Activated CD4-positive, alpha-beta T cell treated with anti-CD3 and anti-CD28 coated beads, Interleukin-2, Interleukin-4, amounts not matched to agents 100 ng/mL and 50 ng/mL, durations not matched to agents 16 hours and 8 hours (primary cell): ENCODE measurements around the gene CRISP2.

Experiments used
- DNase-seq: peaks from one replicate; pipeline ENCODE4 v3.0.0-alpha.2; 2020; ENCODE audit warnings: low spot score

CRISP2 gene

GRCh38 chr6:49662231-49662891 is 51.0 kb downstream of the CRISP2 start:
- DNase-seq: no peak

DNA sequence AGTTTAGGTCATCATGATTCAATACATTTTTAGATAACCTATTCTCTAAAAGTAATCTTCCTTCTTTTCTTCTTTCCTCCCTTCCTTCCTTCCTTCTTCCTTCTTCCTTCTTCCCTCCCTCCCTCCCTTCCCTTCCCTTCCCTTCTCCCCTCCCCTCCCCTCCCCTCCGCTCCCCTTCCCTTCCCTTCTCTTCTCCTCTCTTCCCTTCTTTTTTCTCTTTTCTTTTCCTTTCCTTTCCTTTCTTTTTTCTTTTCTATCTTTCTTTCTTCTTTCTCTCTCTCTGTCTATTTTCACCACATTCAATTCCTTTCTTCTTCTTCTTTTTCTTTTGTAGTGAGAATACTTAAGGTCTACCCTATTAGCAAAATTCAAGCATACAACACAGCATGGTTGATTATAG is 59.4 kb downstream of the CRISP2 start:
- DNase-seq: no peak

DNA sequence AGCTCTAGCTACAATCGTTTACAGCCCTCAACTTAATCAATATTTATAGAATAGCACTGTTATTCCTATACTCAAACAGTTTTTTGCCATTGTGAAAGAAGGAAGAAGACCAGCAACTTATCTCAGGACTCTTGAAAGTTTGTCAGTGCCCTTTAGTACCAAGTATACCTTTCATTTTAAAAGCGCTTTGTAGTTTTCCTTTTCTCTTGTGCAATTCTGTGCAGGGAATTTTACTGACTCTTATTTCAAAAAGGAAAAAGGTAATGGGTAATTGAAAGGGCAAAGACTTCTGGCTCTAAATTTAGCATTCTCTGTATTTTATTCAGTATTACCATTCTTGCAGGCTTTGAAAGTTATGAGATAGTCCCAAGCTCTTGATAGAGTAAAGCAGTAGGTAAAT is 59.9 kb downstream of the CRISP2 start:
- no peak for DNase-seq

GRCh38 chr6:49651239-49651638 is 62.1 kb downstream of the CRISP2 start:
- no peak for DNase-seq

GRCh38 chr6:49649988-49650387 is 63.4 kb downstream of the CRISP2 start:
- no peak for DNase-seq

DNA sequence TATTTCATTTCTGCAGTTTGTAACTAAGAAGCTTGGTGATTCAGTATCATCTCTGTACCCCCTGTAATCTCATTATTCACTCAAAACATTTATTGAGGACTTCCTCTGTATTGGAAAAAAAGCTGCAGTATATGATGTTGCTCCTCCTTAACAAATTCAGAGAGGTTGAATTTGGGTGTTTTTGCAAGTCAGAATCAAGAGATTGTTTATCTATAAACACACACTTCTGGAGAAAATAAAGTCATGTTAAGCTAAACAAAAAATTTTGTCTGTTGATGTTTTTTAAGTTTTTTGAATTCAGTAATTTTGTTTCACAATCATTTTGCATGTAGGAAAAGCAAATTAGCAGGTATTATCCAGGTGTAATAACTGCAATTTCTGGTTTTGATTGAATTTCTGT is 65.3 kb downstream of the CRISP2 start:
- DNase-seq: no peak

GRCh38 chr6:49647476-49647875 is 65.9 kb downstream of the CRISP2 start:
- DNase-seq: no peak

DNA sequence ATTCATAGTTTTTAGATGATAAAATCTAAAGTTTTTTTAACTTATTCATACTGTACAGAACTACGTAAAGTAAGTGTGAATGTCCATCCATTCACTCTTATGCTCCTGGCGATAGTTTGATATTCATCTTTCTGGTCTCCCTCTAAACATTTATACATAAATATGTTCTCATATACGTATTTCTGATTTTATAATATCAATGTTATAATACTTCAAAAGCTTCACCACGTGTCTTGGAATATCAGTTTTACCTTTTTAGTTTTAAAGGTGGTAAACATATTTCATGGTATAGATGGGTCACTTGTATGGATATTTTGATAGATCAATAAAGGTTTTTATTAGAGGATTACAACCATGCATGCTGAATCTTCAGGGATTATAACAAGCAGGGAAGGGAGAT is 66.4 kb downstream of the CRISP2 start:
- no peak for DNase-seq

DNA sequence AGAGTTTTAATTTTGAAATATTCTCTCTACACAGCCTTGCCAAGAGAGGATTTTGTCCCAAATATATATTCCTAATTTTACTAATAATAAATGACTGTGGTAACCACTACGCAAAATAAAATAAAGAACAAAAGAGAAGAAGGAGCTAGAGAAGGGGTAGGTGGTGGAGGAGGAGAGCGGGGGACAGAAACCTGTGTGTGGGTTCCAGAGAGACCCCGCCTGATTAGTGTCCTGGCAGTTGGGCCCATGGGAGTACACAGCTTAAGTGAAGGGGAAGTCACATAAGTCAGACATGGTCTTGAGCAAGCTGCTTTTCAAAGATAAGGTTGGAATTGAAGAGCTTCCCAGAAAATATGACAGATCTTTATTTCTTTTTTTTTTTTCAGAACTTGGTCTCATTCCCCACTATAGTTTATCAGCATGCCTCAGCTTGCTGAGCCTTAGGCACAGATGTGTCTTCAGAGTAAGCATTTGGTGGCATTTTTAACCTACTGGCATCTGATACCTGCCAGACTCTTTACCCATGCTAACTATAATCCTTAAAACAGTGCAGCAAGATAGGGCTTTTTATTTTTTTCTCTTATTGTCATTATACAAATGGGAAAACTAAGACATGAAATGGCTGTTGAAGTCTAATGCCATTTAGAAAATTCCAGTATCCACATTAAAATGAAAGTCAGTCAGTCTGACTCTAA is 67.1 kb downstream of the CRISP2 start:
- no peak for DNase-seq

GRCh38 chr6:49645139-49645538 is 68.2 kb downstream of the CRISP2 start:
- DNase-seq: no peak
